HCT116 (cell line): ENCODE results near the gene PHF2. TPM values are rescaled to one million over a fixed set of nuclear protein-coding genes. Genes with fewer than 3 reads are reported as not detected.

ENCODE experiments used
- ATAC-seq: fragments of 200-7000 bp; cut with Tn5 transposase; 2 replicates; pipeline ENCODE4 v1.9.1; 2020; ENCODE audit warnings: mild to moderate bottlenecking, moderate library complexity
- BruUV-seq: library from RNA; stranded (reverse); fragments of 400-500 nt; replicated peaks from 2 replicates; lab custom pipeline; 2021; lab: Mats Ljungman, UMichigan
- CTCF ChIA-PET: fragments of 300-600 bp; sonication (Branson Sonifier 250); formaldehyde crosslinking; loops from one replicate; lab custom pipeline; 2021; ENCODE audit warnings: antibody characterized with exemption; lab: Charles Lee
- POLR2A ChIA-PET: fragments of 300-600, 350-600 bp; sonication (Branson Sonifier 250); formaldehyde crosslinking; loops from one replicate; lab custom pipeline; 2021; ENCODE audit warnings: antibody characterized with exemption; lab: Charles Lee
- RAD21 ChIA-PET, 2 experiments: fragments of 300-600 bp; sonication (Branson Sonifier 250); formaldehyde crosslinking; loops; one replicate each; lab custom pipeline; 2023; ENCODE audit warnings: low total read pairs in 2 of 2; ENCODE audit not compliant: uncharacterized antibody in 2 of 2, unreplicated experiment in 2 of 2, low non-redundant PET in 1 of 2; lab: Charles Lee
- DNase-seq: peaks from one replicate; pipeline ENCODE4 v3.0.0-alpha.2; 2010; ENCODE audit warnings: low read depth, low spot score
- H2AFZ ChIP-seq: fragments of 200-600 bp; shearing (Covaris generic), sonication (generic); 2 replicates; pipeline ENCODE4 v1.6.1; 2017; ENCODE audit warnings: low read depth, mixed run types, mixed read lengths, antibody characterized with exemption, low read length; ENCODE audit not compliant: poor library complexity, severe bottlenecking
- H3K27ac ChIP-seq: 2 replicates; pipeline ENCODE4 v1.5.1; 2012; ENCODE audit warnings: low read depth, low read length
- H3K27me3 ChIP-seq: fragments of 200-600 bp; sonication (generic); 2 replicates; pipeline ENCODE4 v1.6.1; 2016; ENCODE audit warnings: mixed run types, low read length, mixed read lengths; ENCODE audit not compliant: insufficient read depth
- H3K36me3 ChIP-seq, 2 experiments: fragments of 200-500 bp in 1 of 2; fragments of 200-600 bp in 1 of 2; sonication (Bioruptor generic) in 1 of 2; sonication (generic) in 1 of 2; 2 replicates each; pipeline versions ENCODE4 v1.5.1 to v1.6.1; 2014 to 2016; ENCODE audit warnings: low read length in 2 of 2, inconsistent platforms in 1 of 2, mixed read lengths in 1 of 2, mixed run types in 1 of 2; ENCODE audit not compliant: insufficient read depth in 2 of 2, control insufficient read depth in 1 of 2
- H3K4me1 ChIP-seq, 2 experiments: fragments of 200-600 bp in 1 of 2; sonication (generic) in 1 of 2; 2 replicates each; pipeline versions ENCODE4 v1.5.1 to v1.6.1; 2012 to 2017; ENCODE audit warnings: low read length in 2 of 2, inconsistent platforms in 1 of 2, mild to moderate bottlenecking in 1 of 2, mixed read lengths in 1 of 2, mixed run types in 1 of 2, moderate library complexity in 1 of 2; ENCODE audit not compliant: insufficient read depth in 2 of 2, control insufficient read depth in 1 of 2
- H3K4me2 ChIP-seq: fragments of 200-600 bp; sonication (generic); 2 replicates; pipeline ENCODE4 v1.6.1; 2017; ENCODE audit warnings: mixed run types, low read length, mixed read lengths
- H3K4me3 ChIP-seq, 2 experiments: fragments of 200-600 bp in 1 of 2; sonication (generic) in 1 of 2; replicated peaks in 1 of 2; 2 replicates each; pipeline ENCODE4 v1.5.1; 2011 to 2016; ENCODE audit warnings: low read length in 2 of 2, control low read depth in 1 of 2, low read depth in 1 of 2, mild to moderate bottlenecking in 1 of 2, mixed read lengths in 1 of 2, mixed run types in 1 of 2
- H3K79me2 ChIP-seq: fragments of 200-600 bp; sonication (generic); 2 replicates; pipeline ENCODE4 v1.6.1; 2017; ENCODE audit warnings: mild to moderate bottlenecking, mixed run types, low read length, moderate library complexity, mixed read lengths; ENCODE audit not compliant: insufficient read depth
- H3K9ac ChIP-seq: fragments of 200-600 bp; sonication (generic); 2 replicates; pipeline ENCODE4 v1.6.1; 2016; ENCODE audit warnings: low read length, mixed read lengths
- H3K9me2 ChIP-seq: fragments of 200-600 bp; sonication (generic), shearing (Covaris generic); 2 replicates; pipeline ENCODE4 v1.6.1; 2017; ENCODE audit warnings: mixed run types, mild to moderate bottlenecking, moderate library complexity; ENCODE audit not compliant: insufficient read depth
- H3K9me3 ChIP-seq, 2 experiments: fragments of 200-500 bp in 1 of 2; fragments of 200-600 bp in 1 of 2; sonication (Bioruptor generic) in 1 of 2; sonication (generic) in 1 of 2; 2 replicates each; pipeline ENCODE4 v1.6.1; 2014 to 2017; ENCODE audit warnings: low read length in 2 of 2, mixed read lengths in 2 of 2, inconsistent platforms in 1 of 2, low read depth in 1 of 2, mild to moderate bottlenecking in 1 of 2, mixed run types in 1 of 2, moderate library complexity in 1 of 2; ENCODE audit not compliant: control insufficient read depth in 1 of 2, insufficient read depth in 1 of 2
- H4K20me1 ChIP-seq: fragments of 200-600 bp; sonication (generic), shearing (Covaris generic); 2 replicates; pipeline ENCODE4 v1.6.1; 2017; ENCODE audit warnings: mixed run types, mild to moderate bottlenecking, moderate library complexity; ENCODE audit not compliant: insufficient read depth
- CBX3 ChIP-seq: IDR thresholded peaks from 2 replicates; pipeline ENCODE4 v1.6.1; 2012; ENCODE audit warnings: low read depth
- CTCF ChIP-seq, 3 experiments: fragments of 200-600 bp in 1 of 3; sonication (generic) in 1 of 3; IDR thresholded peaks in 2 of 3; conservative IDR thresholded peaks in 1 of 3; 2 replicates each; pipeline ENCODE4 v1.5.1; 2012 to 2017; ENCODE audit warnings: low read depth in 2 of 3, low read length in 2 of 3, antibody characterized with exemption in 1 of 3, borderline replicate concordance in 1 of 3, control low read depth in 1 of 3, mild to moderate bottlenecking in 1 of 3, mixed read lengths in 1 of 3, mixed run types in 1 of 3, moderate library complexity in 1 of 3; ENCODE audit not compliant: insufficient read depth in 1 of 3
- EGR1 ChIP-seq: IDR thresholded peaks from 2 replicates; pipeline ENCODE4 v1.6.1; 2012; ENCODE audit warnings: low read depth
- ELF1 ChIP-seq: IDR thresholded peaks from 2 replicates; pipeline ENCODE4 v1.6.1; 2012; ENCODE audit warnings: low read depth, borderline replicate concordance
- EZH2 ChIP-seq: fragments of 200-600 bp; sonication (generic); IDR thresholded peaks from 2 replicates; pipeline ENCODE4 v1.6.1; 2017; ENCODE audit warnings: antibody characterized with exemption, mixed run types
- POLR2AphosphoS5 ChIP-seq: IDR thresholded peaks from 2 replicates; pipeline ENCODE4 v1.6.1; 2011; ENCODE audit warnings: mild to moderate bottlenecking, low read depth, low read length, moderate library complexity
- SIN3A ChIP-seq: IDR thresholded peaks from 2 replicates; pipeline ENCODE4 v1.6.1; 2012; ENCODE audit warnings: low read depth
- SP1 ChIP-seq: IDR thresholded peaks from 2 replicates; pipeline ENCODE4 v1.6.1; 2012; ENCODE audit warnings: low read depth
- YY1 ChIP-seq: IDR thresholded peaks from 2 replicates; pipeline ENCODE4 v1.6.1; 2011; ENCODE audit warnings: low read length, low read depth, moderate library complexity, mild to moderate bottlenecking; ENCODE audit not compliant: insufficient replicate concordance; ENCODE audit errors: extremely low read depth
- intact Hi-C: fragments of 100-400 bp; cut with micrococcal nuclease; formaldehyde crosslinking; loops from 2 replicates; pipeline ENCODE4 v1.10.0; 2022
- total RNA-seq: library from RNA; stranded (reverse); gene quantifications from one replicate; pipeline ENCODE4 v1.2.1, GENCODE V29; 2021; ENCODE audit not compliant: unreplicated experiment
- TF ChIP-seq, protein P1 (sequence below): IDR thresholded peaks from 2 replicates; pipeline ENCODE4 v1.6.1; 2012; ENCODE audit warnings: low read depth
- TF ChIP-seq, protein P2 (sequence below): IDR thresholded peaks from 2 replicates; pipeline ENCODE4 v1.6.1; 2012
- TF ChIP-seq, protein P3 (sequence below): IDR thresholded peaks from 2 replicates; pipeline ENCODE4 v1.6.1; 2011; ENCODE audit warnings: mild to moderate bottlenecking, low read length, moderate library complexity; ENCODE audit not compliant: insufficient replicate concordance; ENCODE audit errors: extremely low read depth

Gene PHF2
- total RNA-seq, 1 experiment from 2014 or later = 20.6 TPM

GRCh38 chr9:93572221-93572620, 4.2 kb upstream of the PHF2 start (continued):
- TF ChIP-seq, protein P1, sequence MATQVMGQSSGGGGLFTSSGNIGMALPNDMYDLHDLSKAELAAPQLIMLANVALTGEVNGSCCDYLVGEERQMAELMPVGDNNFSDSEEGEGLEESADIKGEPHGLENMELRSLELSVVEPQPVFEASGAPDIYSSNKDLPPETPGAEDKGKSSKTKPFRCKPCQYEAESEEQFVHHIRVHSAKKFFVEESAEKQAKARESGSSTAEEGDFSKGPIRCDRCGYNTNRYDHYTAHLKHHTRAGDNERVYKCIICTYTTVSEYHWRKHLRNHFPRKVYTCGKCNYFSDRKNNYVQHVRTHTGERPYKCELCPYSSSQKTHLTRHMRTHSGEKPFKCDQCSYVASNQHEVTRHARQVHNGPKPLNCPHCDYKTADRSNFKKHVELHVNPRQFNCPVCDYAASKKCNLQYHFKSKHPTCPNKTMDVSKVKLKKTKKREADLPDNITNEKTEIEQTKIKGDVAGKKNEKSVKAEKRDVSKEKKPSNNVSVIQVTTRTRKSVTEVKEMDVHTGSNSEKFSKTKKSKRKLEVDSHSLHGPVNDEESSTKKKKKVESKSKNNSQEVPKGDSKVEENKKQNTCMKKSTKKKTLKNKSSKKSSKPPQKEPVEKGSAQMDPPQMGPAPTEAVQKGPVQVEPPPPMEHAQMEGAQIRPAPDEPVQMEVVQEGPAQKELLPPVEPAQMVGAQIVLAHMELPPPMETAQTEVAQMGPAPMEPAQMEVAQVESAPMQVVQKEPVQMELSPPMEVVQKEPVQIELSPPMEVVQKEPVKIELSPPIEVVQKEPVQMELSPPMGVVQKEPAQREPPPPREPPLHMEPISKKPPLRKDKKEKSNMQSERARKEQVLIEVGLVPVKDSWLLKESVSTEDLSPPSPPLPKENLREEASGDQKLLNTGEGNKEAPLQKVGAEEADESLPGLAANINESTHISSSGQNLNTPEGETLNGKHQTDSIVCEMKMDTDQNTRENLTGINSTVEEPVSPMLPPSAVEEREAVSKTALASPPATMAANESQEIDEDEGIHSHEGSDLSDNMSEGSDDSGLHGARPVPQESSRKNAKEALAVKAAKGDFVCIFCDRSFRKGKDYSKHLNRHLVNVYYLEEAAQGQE = no peak
- TF ChIP-seq ELF1 = no peak

DNA sequence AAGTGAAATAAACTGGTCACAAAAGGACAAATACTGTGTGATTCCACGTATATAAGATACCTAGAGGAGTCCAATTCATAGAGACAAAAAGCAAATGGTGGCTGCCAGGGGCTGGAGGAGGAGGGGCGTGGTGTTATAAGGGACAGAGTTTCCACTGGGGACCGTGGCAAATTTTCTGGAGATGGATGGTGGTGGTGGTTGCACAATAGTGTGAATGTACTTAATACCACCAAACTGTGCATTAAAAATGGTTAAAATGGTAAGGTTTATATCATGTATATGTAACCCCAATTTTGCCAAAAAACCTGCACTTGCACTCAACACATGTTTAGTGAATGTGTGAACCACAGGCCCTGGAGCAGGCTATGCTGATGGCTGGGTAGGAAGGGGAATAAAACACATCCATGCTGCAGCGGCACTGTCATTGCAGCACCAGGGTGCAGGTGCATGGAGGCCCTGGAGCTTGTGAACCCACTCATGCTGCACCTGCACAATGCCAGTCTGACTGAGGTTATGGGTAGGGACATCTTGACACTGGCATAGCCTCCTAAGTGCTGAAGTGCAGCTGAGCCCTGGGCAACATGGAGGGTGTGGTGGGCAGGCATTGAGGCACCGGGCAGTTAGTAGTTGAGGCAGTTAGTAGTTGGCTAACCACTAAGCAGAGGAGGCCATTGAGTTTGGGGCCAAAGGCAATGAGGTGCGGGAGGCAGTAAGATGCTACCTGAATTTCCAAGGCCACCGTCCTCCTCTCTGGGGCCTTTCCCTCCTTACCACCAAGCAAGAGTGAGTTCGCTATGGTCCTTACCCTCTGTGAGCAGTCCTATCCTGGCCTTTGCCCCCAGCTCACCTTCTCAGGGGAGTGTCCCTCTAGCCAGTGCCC, 3.5 kb upstream of the PHF2 start:
- CTCF ChIA-PET = no interaction called here
- intact Hi-C loops = no loop called here
- no peak overlapping the region for H2AFZ ChIP-seq
- TF ChIP-seq SP1 = no peak
- no peak for TF ChIP-seq SIN3A
- TF ChIP-seq, protein P2, sequence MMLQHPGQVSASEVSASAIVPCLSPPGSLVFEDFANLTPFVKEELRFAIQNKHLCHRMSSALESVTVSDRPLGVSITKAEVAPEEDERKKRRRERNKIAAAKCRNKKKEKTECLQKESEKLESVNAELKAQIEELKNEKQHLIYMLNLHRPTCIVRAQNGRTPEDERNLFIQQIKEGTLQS = no peak
- TF ChIP-seq EZH2 = no peak
- TF ChIP-seq CTCF (IDR thresholded peaks at IDR 0.05 in 2 of 3, conservative IDR thresholded peaks at IDR 0.05 in 1 of 3; ENCODE audit: borderline replicate concordance in 1 of 3, insufficient read depth in 1 of 3, low read depth in 2 of 3, low read length in 2 of 3) = no peak
- TF ChIP-seq YY1 = no peak
- TF ChIP-seq POLR2AphosphoS5 = no peak
- TF ChIP-seq, protein P3, sequence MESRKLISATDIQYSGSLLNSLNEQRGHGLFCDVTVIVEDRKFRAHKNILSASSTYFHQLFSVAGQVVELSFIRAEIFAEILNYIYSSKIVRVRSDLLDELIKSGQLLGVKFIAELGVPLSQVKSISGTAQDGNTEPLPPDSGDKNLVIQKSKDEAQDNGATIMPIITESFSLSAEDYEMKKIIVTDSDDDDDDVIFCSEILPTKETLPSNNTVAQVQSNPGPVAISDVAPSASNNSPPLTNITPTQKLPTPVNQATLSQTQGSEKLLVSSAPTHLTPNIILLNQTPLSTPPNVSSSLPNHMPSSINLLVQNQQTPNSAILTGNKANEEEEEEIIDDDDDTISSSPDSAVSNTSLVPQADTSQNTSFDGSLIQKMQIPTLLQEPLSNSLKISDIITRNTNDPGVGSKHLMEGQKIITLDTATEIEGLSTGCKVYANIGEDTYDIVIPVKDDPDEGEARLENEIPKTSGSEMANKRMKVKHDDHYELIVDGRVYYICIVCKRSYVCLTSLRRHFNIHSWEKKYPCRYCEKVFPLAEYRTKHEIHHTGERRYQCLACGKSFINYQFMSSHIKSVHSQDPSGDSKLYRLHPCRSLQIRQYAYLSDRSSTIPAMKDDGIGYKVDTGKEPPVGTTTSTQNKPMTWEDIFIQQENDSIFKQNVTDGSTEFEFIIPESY = no peak
- TF ChIP-seq EGR1 = no peak
- TF ChIP-seq CBX3 = no peak

More for the DNA sequence above, 3.5 kb upstream of the PHF2 start:
- Histone ChIP-seq H3K9me2 (no peaks in the 10 kb centered on the region), H3K4me1 (peaks cover 4 to 15% of the 10 kb centered on the region in 2 experiments; a peak in 3 of 4 replicates), H3K27me3 (no peaks in the 10 kb centered on the region), H4K20me1 (no peaks in the 10 kb centered on the region), H3K9ac (no peak overlapping the region), H3K79me2 (peaks cover 6% of the 10 kb centered on the region; the same call in 1 of the 2 replicates), H3K9me3 (peaks cover 0 to 4% of the 10 kb centered on the region in 2 experiments; a peak in 1 of 4 replicates), H3K27ac (no peak overlapping the region), H3K4me2 (no peak overlapping the region), H3K36me3 (no peaks in the 10 kb centered on the region), H3K4me3 (no peak overlapping the region)
- ATAC-seq = no peak
- DNase-seq = no peak
- BruUV-seq = no TSS peak
- POLR2A ChIA-PET = no interaction called here
- RAD21 ChIA-PET = no interaction called here
